BJ (cell line): Measurements from ENCODE around the gene ZNF563. TPM values are rescaled to one million over a fixed set of nuclear protein-coding genes. Genes with fewer than 3 reads are reported as not detected.
"Not testable (repeated sequence)": the region's sequence is repeated elsewhere in the genome, so short reads cannot be mapped to it uniquely, and the experiment has no call there.

Experiments used
- CTCF ChIA-PET: fragments of 350-600 bp; formaldehyde crosslinking; extraction: SDS; loops from one replicate; lab custom pipeline; 2021; ENCODE audit warnings: antibody characterized with exemption, inconsistent platforms; lab: Yijun Ruan, JAX
- POLR2A ChIA-PET: fragments of 300-600 bp; sonication (Branson Sonifier 250); formaldehyde crosslinking; extraction: SDS; loops from one replicate; lab custom pipeline; 2021; ENCODE audit warnings: antibody characterized with exemption; lab: Charles Lee
- DNase-seq: peaks from one replicate; pipeline ENCODE4 v3.0.0-alpha.2; 2011; ENCODE audit warnings: low read depth
- H3K27me3 ChIP-seq: 2 replicates; pipeline ENCODE4 v1.6.0; 2011; ENCODE audit warnings: low read length; ENCODE audit not compliant: control insufficient read depth, insufficient read depth
- H3K36me3 ChIP-seq: 2 replicates; pipeline ENCODE4 v1.5.1; 2011; ENCODE audit warnings: low read length; ENCODE audit not compliant: control insufficient read depth, insufficient read depth
- H3K4me3 ChIP-seq: 2 replicates; pipeline ENCODE4 v1.5.1; 2011; ENCODE audit warnings: low read depth, mild to moderate bottlenecking, control low read depth, low read length
- polyA plus RNA-seq: library from polyadenylated mRNA; depleted of rRNA; stranded (reverse); fragments of >200 nt; gene quantifications from 2 replicates; pipeline ENCODE4 v1.2.3, GENCODE V29; 2011
- TF ChIP-seq, protein P1 (sequence below): IDR thresholded peaks from 2 replicates; pipeline ENCODE4 v1.5.1; 2011; ENCODE audit warnings: low read depth, mild to moderate bottlenecking, control low read depth, inconsistent platforms, low read length, moderate library complexity; ENCODE audit not compliant: insufficient read depth

ZNF563 gene
- polyA plus RNA-seq, 1 experiment: 1.4 TPM

DNA sequence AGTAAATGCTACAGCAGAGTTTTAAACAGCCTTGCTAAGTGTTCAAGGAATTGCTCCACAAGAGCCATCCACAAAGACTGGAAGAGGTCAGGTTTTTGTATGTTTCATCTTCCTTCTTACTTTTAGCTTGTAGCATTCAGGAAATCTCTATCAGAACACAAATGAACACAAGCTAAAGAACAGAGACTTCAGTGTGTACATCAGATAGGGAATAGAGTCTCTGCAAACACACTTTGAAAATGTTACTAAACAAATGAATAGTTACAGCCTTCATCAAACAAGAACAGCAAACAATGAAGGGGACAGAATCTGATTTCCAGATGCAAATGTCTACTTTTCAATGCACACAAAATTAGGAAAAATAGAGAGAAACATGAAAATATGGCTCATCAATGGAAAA lies 7.7 kb downstream of the ZNF563 start:
- ChIA-PET CTCF (interaction anchor here (0.7 kb wide), 1 partner anchor 152 kb away, joined by 3 read pairs; no protein-coding TSS in a partner anchor), POLR2A (no interaction called here)
- TF ChIP-seq, protein P1, sequence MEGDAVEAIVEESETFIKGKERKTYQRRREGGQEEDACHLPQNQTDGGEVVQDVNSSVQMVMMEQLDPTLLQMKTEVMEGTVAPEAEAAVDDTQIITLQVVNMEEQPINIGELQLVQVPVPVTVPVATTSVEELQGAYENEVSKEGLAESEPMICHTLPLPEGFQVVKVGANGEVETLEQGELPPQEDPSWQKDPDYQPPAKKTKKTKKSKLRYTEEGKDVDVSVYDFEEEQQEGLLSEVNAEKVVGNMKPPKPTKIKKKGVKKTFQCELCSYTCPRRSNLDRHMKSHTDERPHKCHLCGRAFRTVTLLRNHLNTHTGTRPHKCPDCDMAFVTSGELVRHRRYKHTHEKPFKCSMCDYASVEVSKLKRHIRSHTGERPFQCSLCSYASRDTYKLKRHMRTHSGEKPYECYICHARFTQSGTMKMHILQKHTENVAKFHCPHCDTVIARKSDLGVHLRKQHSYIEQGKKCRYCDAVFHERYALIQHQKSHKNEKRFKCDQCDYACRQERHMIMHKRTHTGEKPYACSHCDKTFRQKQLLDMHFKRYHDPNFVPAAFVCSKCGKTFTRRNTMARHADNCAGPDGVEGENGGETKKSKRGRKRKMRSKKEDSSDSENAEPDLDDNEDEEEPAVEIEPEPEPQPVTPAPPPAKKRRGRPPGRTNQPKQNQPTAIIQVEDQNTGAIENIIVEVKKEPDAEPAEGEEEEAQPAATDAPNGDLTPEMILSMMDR: no peak
- Histone ChIP-seq H3K36me3 (no peaks in the 10 kb centered on the region), H3K27me3 (no peaks in the 10 kb centered on the region), H3K4me3 (no peak overlapping the region)
- no peak for DNase-seq

GRCh38 chr19:12318782-12319413 lies 14.5 kb downstream of the ZNF563 start:
- Histone ChIP-seq H3K27me3 (no peaks in the 10 kb centered on the region), H3K4me3 (no peak overlapping the region), H3K36me3 (peaks cover 6% of the 10 kb centered on the region)
- TF ChIP-seq, protein P1: no peak
- DNase-seq: no peak
- POLR2A ChIA-PET: no interaction called here
- CTCF ChIA-PET: interaction anchor here (0.7 kb wide), 1 partner anchor 18 kb away, joined by 3 read pairs; no protein-coding TSS in a partner anchor

DNA sequence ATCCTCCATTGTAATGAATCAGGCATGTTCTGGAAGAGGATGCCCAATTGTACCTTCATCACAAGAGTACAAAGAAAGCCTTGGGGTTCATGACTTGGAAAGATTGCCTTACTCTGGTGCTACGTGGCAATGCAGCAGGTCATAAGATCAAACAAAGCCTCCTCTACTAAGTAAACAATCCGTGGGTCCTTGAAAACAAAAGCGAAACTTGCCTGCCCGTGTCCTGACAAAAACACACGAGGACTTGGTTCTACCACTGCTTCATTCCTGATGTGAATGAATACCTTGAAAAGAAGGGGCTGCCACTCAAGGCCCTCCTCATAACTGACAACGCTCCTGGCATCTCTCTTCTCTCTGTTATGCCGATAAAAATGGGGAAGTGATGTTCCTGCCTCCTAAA lies 18.9 kb downstream of the ZNF563 start:
- ChIA-PET POLR2A (no interaction called here), CTCF (interaction anchor here (1.4 kb wide), 1 partner anchor 13 kb away, joined by 3 read pairs; no protein-coding TSS in a partner anchor)
- TF ChIP-seq, protein P1: no peak
- no peak for DNase-seq
- H3K4me3 ChIP-seq: no peak overlapping the region
- H3K27me3 ChIP-seq: no peaks in the 10 kb centered on the region
- peaks cover 4% of the 10 kb centered on the region for H3K36me3 ChIP-seq

- POLR2A ChIA-PET, H3K36me3 ChIP-seq, H3K27me3 ChIP-seq, DNase-seq, H3K4me3 ChIP-seq: not testable (repeated sequence)
- CTCF ChIA-PET: interaction anchor here (1.2 kb wide), 1 partner anchor 14 kb away, joined by 4 read pairs; no protein-coding TSS in a partner anchor
Observed at GRCh38 chr19:12308891-12309290, 24.5 kb downstream of the ZNF563 start.

DNA sequence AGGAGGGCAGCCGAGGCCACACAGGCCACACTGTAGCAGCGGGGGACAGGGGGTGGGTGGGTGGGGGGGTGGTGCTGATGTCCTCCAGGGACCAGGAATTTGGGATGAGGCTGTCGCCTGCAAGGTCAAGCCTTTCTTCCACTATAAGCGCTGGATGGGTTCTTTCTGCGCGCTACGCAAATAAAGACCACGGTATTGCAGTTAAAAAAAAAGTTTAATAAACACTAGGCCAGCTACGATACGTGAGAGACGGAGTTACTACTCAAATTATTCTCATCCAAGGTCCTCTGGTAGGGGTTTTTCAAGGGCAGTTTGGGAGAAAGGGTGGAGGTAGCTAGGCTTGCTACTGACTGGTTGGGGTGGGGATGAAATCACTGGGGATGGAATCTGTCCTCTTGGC lies 38.2 kb downstream of the ZNF563 start:
- no peak for DNase-seq
- H3K27me3 ChIP-seq: no peaks in the 10 kb centered on the region
- ChIA-PET CTCF (interaction anchor here (1.0 to 1.4 kb wide), 2 partner anchors 14 to 204 kb away, joined by 4 read pairs; no protein-coding TSS in a partner anchor), POLR2A (no interaction called here)
- TF ChIP-seq, protein P1: no peak
- peak overlapping the region; percentile 96 for H3K4me3 ChIP-seq
- H3K36me3 ChIP-seq: no peaks in the 10 kb centered on the region
